Activated T-helper 9 cell treated with anti-CD3 and anti-CD28 coated beads, Interleukin-2, amount 50 U/mL, for 16 hours (primary cell): ENCODE results near the gene SPATA33.

ENCODE experiments used
- DNase-seq: peaks from one replicate; pipeline ENCODE4 v3.0.0-alpha.2; 2020; ENCODE audit warnings: low read depth

The SPATA33 gene

DNA sequence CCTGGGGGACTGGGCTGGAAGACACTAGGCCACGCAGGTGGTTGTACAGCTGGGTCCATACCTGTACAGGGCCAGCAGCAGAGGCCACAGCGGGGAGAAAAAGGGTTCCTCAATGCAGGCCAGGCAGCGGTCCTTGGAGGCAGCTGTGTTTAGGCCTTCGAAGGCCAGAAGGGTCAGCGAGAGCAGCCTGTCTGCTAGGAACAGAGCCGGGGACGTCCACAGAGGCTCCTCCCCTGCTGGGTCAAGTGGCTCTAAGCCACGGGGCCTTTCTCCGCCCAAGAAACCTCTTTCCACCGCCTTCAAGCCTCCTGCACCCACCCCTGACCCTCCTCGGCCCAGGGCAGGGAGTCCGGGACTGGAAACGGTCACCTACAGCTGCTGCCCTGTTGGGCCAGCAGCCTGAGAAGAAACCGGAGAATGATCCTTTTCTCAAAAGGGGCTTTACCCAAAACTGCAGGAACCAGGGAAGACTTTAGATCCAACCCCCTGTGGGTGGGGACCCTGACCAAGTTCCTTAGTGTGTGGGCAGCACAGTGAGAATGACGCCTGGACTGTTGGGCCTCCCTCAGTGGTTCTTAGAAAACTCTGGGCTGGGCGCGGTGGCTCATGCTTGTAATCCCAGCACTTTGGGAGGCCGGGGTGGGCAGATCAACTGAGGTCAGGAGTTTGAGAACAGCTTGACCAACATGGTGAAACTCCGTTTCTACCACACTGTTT, 52.2 kb downstream of the SPATA33 start:
- no peak for DNase-seq

DNA sequence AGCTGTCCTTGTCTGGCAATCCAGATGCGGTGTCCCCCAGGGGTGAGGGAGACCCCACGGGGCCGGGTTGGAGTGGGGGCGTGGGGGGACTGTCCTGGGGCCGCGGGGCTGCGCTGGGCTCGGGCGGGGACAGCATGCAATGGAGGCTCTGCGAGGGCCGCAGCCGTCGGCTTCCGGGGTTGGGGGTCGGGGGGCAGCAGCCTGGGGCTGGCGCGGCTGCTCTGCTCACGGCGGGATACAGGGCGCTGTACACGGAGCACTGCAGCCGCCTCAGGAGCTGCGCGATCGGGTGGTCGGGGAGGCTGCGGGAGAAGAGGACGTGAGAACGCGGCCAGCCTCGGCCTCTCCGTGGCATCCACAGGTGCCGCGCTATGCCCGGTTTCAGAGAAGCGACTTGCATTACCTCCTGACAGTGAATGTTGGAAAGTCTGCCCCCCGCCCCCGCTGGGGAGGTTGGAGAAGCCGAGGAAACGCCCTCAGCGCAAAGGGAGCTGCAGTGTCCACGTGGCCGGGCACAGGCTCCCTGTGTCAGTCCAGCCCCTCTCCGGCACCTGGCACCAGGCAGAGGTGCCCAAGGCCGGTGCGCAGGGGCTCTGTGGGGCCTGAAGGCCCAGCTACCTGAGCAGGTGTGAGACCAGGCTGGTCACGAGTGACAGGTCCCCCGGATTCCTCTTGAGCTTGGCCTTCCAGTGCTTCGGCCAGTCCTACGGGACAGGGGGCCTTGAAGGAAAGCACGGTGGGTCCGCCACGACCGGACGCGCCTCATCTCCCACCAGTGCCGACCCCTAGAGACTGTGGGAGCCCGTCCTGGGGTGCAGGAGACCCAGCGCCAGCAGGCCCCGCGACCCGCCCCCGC, 53.3 kb downstream of the SPATA33 start:
- DNase-seq = no peak

DNA sequence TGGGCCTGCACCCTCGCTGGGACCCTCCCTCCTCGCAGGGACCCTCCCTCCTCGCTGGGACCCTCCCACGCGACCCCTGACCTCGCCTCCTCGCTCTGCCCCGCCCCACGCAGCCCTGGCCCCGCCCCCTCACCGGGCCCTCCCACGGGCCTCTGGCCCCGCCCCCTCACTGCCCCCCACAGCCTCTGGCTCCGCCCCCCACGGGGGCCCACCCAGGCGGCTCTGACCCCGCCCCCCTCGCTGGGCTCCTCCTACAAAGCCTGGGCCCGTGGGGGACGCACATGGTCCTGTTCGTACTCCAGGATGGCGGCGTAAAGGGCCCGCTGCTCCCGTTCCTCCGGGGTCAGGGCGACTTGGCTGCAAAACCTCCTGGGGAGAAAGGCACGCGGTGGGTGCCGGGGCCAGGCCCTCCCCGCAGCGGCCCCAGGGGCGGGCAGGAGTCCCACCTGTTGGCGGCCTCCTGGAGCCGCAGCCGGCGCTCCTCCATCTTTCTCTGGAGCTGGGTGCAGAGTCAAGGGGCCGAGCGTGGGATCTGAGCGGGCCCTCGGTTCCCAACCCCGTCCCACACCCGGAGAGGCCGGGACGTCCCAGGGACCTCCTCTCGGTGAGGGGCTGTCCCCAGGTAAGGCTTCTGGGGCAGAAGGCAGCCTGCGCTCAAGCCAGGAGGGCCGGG, 54.1 kb downstream of the SPATA33 start:
- peak; percentile 57 for DNase-seq

DNA sequence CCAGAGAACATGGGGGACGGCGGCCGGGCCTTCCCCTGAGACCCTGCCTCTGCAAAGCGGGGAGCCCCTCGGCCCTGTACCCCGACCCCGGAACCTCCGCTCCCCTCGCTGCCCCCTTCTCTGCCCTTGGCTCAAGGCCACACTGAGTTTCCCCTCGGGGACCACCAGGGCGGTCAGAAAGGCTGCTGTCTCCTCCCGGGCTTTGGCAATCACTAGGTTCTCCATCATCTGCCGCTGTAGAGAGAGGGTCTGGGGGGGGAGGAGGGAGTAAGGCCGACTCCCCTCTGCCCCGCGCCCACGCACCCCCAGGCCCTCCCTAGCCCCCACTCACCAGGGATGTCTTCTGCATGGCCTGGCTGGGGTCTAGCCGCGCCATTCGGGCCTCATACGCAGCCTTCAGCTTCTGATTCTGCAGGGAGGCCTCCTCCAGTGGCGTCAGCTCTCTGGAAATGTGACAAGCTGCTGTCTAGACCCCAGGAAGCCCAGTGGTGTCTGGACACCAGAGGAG, 54.7 kb downstream of the SPATA33 start:
- no peak for DNase-seq

DNA sequence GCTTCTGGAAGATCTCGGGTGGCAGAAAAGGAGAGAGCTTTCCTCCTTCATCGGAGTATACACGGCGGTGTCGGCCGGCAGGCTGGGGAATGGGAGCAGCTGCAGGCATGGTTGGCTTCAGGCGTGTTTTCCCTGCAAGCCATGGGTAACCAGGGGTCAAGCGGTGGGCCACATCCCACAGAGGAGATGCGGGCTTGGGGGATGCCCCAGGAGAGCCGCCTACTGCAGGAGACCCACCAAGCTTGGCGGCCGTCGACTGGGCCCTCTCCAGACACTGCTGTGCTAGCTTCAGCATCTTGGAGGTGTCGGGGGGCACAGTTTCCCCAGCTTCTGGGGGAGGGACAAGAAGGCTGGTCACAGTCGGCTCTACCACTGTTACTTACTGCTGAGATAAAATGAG, 58.9 kb downstream of the SPATA33 start:
- no peak for DNase-seq

DNA sequence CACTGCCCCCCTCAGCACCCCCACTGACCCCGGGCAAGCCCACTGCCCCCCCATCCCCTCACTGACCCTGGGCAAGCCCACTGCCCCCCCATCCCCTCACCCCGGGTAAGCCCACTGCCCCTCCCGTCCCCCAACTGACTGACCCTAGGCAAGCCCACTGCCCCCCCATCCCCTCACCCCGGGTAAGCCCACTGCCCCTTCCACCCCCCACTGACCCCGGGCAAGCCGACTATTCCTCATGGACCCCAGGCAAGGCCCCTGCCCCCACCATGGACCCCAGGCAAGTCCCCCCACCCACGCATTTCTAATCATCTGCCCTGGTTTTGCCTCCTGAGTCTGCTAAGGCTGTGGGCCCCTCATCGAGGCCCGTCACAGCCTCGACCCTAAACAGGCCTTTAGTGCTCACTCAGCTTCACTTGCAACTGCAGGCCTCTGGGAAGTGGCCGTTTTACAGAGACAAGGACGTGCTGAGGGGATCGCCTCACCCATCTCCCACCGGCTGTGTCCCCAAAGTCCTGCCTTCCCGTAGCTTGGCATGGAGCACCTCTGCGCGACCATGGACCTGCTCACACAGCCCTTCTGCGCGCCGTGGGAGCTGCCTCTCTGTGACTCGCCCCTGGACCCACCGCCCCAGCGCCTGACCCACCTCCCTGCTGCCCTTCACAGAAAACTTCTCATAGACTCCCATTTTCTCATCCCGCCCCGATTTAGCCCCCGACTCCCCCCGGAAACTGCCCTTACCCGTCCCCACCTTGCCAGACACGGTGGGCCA, 59.5 kb downstream of the SPATA33 start:
- no peak for DNase-seq

DNA sequence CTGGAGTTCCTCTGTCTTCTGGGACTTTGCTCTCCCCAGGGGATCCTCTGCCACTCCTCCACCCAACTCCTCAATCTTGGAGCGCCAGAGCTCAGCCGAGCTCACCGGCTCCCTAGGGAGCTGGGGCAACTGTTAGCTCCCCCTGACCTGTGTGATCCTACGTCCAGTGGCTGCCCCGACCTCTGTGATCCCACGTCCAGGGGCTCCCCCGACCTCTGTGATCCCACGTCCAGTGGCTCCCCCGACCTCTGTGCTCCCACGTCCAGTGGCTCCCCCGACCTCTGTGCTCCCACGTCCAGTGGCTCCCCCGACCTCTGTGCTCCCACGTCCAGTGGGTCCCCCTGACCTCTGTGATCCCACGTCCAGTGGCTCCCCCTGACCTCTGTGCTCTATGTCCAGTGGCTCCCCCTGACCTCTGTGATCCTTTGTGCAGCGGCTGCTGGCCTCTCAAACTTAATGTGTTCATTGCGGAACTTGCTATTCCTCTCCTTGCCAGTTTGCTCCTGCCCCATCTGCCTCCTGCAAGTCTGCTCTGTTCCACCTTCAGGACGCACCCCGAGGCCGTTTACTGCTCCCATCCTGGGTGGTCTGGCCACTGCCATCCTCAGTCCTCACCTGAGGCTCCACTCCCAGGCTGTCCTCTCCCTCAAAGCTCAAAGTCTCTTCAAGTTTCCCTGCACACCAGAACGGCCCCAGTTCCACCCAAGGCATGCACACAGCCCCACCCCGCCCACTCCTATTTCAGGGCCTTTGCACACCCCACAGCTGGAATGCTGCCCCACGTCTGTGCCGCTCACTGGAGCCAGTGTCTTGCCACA, 60.3 kb downstream of the SPATA33 start:
- no peak for DNase-seq
